ENCODE data around the gene GDI1.

GDI1 gene

GRCh38 chrX:154409222-154409871, 27.6 kb upstream of the GDI1 start, which contains the start of gene DNASE1L1:
Gene DNASE1L1 (minus strand): TSS chrX:154409254. CDS start chrX:154405568, 3,686 bp downstream.
- no peak for DNase-seq (ENCODE audit: low read depth)

DNA sequence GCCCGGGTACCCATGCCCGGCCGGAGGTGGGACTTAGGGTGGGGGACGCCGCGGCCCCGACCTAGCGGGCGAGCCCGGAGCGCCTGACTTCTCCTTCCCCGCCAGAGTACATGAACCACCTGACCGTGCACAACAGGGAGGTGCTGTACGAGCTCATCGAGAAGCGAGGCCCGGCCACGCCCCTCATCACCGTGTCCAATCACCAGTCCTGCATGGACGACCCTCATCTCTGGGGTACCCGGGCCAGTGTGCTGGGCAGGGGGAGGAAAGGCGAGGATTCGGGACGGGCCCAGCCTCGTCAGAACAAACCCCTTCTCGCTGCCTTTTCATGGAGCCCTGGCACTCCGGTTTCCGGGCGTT, 25.0 kb upstream of the GDI1 start:
- DNase-seq (ENCODE audit: low read depth), result peak; percentile 23

GRCh38 chrX:154412468-154412867, 24.5 kb upstream of the GDI1 start:
- no peak for DNase-seq (ENCODE audit: low read depth)

GRCh38 chrX:154413142-154413541, 23.8 kb upstream of the GDI1 start:
- DNase-seq (ENCODE audit: low read depth), result no peak

DNA sequence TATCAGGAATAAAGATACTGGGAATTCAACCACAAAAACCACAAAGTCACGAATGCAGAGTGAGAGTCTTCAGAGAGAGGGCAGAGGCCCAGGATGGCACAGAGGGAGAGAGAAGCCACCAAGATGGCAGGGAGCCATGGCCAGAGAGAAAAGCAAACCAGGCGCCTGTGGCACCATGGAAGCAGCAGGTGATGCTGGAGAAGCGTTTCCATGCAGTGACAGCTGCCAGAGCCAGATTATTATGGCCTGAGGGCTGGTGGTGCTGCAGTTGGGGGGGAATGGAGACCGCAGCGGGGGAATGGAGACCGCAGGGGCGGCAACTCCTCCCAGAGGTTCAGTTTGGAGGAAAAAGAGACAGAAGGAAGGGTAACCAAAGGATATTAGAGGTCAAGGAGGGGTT, 19.8 kb upstream of the GDI1 start:
- no peak for DNase-seq (ENCODE audit: low read depth)

- DNase-seq (ENCODE audit: low read depth), result no peak
Measured at GRCh38 chrX:154419189-154419588, 17.8 kb upstream of the GDI1 start.

- DNase-seq (ENCODE audit: low read depth), result no peak
Measured at GRCh38 chrX:154419688-154420401, 17.1 kb upstream of the GDI1 start.

- no peak for DNase-seq (ENCODE audit: low read depth)
Measured at GRCh38 chrX:154420402-154420756, 16.6 kb upstream of the GDI1 start.

GRCh38 chrX:154426916-154427770, 9.8 kb upstream of the GDI1 start:
- no peak for DNase-seq (ENCODE audit: low read depth)

- DNase-seq (ENCODE audit: low read depth), result peak; percentile 73
Measured at GRCh38 chrX:154428176-154429171, 8.5 kb upstream of the GDI1 start, which contains the start of gene ATP6AP1. Gene ATP6AP1 (plus strand): TSS chrX:154428677. CDS start chrX:154428693, 16 bp downstream.

GRCh38 chrX:154429711-154430110, 7.2 kb upstream of the GDI1 start:
- DNase-seq (ENCODE audit: low read depth), result no peak

DNA sequence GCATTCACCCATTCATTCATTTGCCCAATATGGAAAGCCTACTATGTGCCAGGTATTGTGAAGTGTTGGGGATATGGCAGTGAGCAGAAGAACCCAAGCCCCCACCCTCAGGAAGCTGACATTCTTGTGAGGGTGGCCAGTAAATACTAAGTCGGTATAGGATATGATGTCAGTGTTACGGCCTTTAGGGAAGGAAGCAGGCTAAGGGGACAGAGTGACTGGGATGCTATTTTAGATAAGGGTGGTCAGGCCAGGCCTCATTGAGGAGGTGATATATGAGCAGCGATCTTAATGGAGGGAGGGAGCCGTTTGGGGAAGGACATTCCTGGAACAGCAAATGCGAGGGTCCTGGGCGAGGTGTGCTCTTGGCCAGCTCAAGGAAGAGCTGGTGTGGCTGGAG, 6.5 kb upstream of the GDI1 start:
- DNase-seq (ENCODE audit: low read depth), result no peak

DNA sequence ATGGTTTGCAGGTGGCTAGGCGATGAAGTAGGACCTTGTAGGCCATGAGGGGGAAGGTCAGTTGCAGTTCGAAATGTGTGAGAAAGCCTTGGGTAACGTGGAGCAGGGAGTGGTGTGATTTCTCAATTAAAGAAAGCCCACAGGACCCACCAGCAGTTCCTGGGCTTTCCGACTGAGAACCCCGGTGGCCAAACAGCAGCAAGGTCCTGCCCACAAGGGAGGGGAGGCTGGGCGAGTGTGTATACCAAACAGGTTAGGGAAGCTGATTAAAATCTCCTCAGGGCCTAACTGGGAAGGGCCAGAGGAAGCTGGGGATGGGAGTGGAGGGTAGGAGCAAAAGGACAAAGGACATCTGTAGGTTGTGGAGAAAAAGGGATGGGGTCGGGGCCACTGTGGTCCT, 6.0 kb upstream of the GDI1 start:
- DNase-seq (ENCODE audit: low read depth), result no peak

DNA sequence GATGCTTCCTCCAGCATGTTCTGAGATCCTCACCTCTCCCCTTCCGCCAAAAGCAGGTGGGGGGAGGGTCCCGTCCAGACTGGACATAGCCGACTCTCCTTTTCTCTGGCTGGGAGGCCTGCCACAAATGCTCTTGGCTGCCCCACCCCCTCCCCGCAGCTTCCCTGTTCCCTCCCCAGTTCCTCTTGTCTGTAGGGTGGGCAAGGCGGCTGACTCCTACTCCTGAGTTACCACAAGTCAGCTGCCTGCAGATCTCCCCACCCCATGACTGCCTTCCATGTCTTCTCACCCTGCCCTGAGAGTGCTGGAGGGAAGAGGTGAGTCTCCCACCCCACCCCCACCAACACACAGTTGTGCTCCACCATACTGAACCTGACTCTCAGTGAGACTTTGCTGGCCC, 5.6 kb upstream of the GDI1 start:
- no peak for DNase-seq (ENCODE audit: low read depth)

DNA sequence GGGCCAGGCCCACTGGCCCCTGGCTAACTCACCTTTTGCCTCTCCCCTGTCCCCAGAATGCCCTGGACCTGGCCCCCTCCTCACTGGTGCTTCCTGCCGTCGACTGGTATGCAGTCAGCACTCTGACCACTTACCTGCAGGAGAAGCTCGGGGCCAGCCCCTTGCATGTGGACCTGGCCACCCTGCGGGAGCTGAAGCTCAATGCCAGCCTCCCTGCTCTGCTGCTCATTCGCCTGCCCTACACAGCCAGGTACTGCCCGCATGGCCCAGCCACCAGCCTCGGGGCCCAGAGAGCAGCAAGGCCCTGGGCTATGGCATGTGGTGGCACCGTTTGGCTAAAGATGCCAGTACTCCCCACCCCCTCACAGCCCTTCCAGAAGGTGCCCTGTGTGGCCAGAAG, 4.7 kb upstream of the GDI1 start:
- no peak for DNase-seq (ENCODE audit: low read depth)

- no peak for DNase-seq (ENCODE audit: low read depth)
Measured at GRCh38 chrX:154433605-154434004, 3.3 kb upstream of the GDI1 start.

DNA sequence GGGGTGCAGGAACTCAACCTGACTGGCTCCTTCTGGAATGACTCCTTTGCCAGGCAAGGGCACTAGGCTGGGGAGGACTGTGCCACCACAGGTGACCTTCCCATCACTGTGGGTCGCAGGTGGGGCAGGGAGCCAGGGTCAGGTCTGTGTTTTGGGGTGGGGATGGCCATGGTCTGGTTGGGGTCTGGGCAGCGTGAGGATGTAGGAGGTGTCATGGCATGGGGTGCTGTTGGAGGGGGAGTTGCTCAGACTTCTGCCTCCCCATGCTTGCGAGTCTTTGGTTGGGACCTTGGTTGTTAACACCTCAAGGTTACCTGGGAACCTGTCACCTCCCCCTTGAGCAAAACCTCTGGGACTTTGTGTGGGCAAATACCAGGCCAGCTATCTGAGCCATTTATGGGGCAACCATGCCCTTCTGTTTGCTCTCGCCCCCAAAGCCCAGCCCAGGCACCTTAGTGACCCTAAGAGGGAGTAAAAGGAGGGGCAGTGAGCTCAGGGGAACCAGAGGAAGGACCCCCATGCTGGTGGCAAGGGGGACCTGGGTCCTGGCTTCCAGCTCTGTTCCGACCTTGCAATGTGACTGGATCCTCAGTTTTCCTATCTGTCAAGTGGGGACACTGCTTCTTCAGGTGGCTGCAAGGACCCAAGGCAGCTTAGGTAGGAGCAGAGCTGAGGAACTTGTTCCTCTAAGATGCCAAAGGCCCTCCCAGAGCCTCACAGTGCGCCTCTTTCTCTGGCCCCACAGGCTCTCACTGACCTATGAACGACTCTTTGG, 2.4 kb upstream of the GDI1 start:
- DNase-seq (ENCODE audit: low read depth), result no peak

GRCh38 chrX:154435171-154435733, 1.7 kb upstream of the GDI1 start:
- DNase-seq (ENCODE audit: low read depth), result no peak

- peak; percentile 23 for DNase-seq (ENCODE audit: low read depth)
Measured at GRCh38 chrX:154436374-154436982, 476 bp upstream of the GDI1 start.
